GM18861 (cell line): ENCODE results near the gene MYEF2.

Experiments used
- ATAC-seq: cut with Tn5 transposase; IDR thresholded peaks from one replicate; pipeline ENCODE4 v1.9.1; 2021; ENCODE audit not compliant: unreplicated experiment

The MYEF2 gene

DNA sequence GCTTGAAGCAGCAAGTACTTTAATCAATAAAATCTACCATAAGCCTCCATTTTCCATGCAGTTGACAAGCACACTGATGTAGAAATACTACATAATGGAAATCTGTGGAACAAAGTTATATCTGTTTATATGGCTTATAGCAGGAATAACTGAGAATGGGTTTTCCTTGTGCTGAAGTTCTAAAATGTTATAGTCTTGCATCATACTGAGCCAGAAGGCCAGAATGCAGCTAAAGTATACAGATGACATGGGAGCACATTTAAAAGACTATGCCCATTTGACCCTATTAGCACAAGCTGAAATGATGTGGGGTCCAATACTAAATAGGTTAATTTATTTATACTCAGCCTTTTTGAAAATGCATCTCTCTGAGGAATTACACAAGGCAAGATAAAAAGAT lies 32.2 kb downstream of the MYEF2 start:
- no peak for ATAC-seq

DNA sequence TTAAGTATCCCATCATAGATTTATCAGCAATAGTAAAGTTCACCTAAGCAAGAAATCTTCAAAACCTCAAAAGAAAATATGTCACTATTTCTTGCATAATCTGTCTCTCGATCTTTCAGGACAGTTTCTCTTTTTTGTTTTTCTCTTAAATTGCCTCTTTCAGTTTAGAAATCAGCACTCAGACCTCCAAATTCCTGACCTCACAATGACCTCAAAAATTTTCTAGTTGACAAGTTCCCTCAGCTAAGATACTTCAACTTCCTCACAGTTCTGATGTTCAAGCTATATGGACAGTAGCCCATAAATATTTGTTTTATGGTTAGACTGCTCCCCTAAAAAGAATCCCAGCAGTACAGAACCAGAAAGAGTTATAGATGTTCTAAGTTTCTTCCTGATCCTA lies 33.2 kb downstream of the MYEF2 start:
- ATAC-seq, result peak; percentile 48

DNA sequence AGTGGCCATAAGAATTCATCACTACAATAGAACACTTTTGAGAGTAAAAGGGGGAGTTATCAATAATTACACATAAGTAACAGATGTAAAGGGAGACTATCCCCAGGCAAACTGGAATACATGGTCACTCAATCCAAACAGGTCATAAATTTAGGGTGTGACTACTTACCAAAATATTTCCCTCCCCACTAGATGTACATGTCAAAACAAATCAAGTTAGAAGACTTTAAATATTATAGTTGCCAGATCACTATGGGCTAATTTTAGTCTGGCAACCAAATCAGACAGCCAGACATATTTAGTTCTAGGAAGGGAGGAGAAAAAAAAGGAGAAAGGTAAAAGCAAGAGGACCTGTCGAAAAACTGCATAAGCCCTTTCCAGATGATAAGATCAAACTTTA lies 34.2 kb downstream of the MYEF2 start:
- ATAC-seq, result no peak

DNA sequence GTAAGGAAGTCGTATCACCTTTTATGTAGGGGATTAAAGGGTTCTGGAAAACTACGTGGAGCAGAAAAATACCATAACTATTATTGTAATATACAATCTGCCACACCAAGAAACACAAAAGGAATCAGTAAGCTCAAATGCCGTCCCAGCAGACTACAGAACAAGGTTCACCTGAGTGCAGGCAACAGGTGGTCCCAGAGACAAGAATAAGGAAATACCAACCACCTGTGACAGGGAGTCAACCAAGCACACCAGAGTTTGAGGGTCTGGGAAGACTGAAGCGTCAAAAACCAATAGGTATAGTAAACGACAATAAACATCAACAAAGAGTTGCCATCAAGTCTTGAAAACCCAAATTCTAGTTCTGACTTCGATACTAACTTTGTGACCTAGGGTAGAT lies 45.2 kb downstream of the MYEF2 start:
- ATAC-seq, result no peak

DNA sequence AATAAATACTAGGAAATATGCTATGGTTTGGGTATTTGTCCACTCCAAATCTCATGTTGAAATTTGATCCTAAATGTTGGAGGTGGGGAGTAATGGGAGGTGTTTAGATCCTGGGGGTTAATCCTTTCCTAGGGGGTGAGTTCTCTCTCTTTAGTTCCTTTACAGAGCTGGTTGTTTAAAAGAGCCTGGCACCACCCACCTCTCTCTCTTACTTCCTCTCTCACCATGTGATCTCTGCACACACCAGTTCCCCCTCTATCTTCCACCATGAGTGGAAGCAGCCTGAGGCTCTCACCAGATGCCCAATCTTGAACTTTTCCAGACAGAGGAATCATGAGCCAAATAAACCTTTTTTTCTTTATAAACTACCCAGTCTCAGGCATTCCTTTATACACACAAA lies 46.8 kb downstream of the MYEF2 start:
- ATAC-seq, result no peak

DNA sequence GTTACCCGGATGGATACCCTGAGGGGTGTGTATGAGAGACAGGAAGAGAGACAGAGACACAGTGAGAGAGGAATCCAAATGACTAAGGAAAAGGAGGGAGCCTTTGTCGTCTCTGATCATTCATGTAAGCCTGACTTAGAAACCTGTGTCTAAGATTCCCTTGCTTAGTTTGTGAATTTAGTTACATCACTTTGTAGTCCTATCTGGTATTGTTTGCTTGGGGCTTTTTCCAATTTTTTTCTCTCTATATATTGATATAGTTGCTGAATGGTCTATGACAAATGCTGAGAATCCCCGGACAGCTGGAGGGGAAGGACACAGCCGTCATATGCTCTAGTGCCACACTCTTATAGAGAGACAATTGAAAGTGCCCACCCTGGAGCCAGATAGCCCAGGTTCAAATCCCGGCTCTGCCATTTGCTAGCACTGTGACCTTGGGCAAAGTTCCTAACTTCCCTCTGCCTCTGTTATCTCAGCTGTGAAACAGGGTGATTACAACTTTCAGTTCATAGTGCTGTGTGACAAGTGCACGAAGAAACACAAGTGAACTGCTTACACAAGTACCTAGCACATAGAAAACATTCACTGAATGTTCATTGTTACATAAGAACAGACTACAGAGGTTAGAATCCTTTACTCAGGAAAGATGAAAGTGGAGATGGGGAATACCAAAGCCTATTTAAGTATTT lies 51.3 kb downstream of the MYEF2 start:
- no peak for ATAC-seq

DNA sequence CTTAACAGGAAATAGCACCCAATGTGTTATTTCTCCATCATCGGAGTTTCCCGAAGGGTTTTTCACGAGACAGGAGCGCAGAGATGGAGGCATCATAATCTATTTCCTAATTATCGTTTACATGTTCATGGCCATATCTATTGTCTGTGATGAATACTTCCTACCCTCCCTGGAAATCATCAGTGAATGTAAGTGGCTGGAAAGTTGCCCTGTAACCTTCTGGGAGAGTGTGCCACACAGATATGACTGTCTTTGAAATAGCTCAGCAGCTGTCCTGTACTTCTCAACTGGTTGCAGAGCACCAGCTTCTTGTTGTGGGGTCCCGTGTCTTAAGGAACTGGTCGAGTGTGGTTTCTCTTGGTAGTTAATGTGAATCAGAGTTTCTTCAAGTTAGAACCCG lies 56.2 kb downstream of the MYEF2 start:
- no peak for ATAC-seq

DNA sequence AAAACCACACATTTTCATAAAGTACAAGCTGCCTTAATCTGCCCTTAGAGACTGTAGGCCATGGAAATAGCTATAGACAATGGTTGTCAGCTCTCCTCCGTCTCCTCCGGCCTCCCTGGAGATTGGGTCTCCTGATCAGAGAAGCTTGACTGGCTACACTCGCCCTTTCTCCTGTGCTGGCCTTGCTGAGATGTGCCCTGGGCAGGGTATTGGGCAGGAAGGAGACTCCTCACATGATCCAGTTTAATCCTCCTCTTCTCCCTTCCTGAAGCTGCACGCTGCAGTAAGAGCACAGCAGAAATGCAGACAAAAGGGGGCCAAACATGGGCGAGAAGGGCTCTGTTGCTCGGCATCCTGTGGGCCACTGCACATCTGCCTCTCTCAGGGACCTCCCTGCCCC lies 57.4 kb downstream of the MYEF2 start, which contains the start of gene SLC24A5:
Gene SLC24A5 (plus strand): TSS at position 246 of the 400 bp plus-strand sequence. CDS start 55 bp downstream, at position 301.
- ATAC-seq, result no peak

DNA sequence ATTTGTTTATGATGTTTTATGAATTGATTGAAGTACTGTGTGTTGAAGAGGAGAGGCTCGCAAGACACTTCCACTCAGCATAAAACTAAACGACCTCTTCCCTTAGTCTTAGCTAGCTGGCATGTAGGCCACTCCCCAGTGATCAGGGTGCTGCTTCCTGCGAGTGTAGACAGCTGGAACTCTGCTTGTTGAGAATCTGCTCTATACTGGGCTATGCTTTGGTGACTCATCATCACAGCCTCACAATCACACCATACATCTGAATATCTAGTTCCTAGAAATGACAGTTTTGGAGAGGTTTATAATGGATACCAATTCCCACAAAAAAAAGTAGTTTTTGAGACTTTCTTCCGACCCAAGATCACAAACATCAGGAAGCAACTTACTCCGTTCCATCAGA lies 58.8 kb downstream of the MYEF2 start:
- ATAC-seq, result no peak

DNA sequence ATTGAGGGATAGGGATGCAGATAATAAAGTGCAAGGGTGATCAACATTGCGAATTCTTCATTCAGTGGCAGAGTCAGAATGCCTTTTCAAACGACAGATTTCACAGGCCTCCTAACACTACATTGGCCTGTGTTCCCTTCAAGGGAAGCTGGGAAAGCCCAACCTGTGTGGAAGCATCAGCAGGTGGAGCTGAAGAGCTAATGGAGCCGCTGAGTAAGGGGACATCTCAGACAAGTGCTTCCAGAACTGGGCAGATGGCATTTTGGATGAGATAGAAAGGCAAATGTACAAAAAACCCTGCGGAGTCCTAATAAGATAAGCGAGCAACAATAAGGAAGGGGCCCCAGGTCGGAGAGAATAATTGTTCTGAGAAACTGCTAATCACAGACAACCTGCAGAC lies 65.9 kb downstream of the MYEF2 start:
- no peak for ATAC-seq

DNA sequence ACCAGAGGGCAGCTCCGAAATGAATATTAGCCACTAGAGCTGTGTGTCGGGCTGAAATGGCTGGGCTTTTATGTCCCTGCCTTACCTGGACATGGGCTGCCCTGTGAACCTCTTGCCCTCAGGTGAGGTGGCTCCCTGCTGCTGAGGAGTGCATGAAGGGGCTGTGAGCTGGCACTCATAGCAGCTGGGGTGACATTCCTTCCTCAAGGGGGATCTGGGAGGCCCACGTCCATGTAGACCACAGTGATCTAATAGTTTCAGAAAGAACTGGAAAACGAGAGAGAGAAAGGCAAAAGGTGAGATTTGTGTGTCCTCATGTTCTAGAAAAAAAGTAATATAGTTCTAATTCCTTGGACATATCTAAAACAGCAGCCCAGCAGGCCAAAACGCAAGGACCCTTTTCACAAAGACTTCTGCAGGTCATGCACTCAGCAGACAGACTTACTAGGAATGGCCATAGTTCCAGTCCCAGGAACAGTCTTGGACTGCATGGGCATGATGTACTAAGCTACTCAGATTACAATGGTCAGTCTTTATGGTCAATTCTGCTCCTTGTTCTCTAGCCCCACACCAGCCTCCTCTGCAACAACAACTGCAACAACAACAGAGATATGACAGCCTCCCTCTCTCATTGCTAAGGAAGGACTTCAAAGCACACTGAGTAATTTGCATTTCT lies 68.1 kb downstream of the MYEF2 start:
- ATAC-seq, result no peak

DNA sequence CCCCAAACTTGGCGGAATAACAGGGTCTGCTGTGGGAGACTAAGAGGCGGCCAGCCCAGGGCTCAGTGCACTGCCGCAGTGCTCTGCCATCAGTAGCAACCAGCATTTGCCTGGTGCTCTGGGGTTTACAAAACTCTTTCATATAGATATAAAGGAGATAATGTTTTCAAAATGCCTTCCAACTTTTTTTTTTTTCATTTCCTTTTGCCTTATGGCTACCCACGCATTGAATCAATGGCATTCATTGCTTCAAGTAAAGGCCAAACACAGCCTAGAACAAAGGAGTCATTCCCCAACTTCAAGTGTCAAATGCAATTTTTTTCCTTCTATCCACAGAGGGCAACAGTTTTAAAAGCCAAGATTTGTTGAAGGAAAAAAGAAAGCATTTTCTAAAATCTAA lies 68.9 kb downstream of the MYEF2 start:
- ATAC-seq, result no peak

DNA sequence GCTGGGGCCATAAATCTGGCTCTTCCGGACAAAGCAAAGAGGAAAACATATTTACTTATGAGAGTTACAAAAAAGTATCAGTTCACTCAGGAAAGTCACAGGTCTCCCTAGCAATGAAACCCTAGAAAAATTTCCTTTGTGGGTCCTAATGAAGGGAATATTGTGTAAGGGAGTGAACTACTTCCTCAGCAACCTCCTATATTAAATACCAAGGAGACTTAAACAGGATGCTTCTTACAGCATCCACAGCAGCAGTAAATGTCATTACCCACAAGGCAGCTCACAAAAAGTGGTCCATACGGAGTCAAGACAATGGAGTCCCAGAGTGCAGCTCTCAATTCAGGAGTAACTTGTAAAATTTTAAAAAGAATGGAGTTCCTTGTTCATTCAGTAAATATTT lies 72.2 kb downstream of the MYEF2 start:
- ATAC-seq, result no peak

DNA sequence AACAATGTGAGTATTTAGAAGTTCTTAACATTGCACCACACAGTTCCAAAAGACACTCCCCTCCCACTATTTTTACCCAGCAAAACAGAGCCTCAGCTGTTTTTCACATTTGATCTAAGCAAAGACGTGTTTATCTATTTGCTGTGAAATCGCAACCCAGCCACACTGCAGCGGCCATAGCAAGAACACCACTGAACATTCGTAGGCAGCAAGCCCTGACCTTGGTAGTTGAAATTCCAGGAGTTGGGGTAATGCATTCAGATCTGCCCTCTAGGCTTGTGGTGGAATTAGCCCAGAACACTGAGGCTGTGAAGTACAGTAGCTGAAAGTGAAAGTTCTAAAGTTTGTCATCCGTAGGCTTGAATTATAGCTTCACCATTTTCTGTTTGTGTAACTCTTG lies 74.4 kb downstream of the MYEF2 start:
- no peak for ATAC-seq

DNA sequence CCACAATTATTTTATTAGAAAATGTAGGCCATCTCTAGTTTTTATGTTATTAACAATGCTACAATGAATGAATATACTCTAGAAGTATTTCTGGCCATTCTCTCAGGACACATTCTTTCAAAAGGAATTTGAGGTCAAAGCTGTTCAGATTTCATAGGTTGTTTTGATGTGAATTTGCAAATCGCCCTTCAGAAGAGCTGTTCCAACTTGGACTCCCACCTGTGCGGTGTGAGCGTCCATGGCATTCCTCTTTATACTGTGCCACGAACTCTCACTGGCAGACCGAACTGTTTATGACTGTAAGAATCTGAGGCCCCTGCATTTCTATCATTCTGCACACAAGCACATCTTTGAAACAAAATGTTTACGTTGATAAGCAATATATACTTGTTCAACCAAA lies 75.9 kb downstream of the MYEF2 start:
- no peak for ATAC-seq

DNA sequence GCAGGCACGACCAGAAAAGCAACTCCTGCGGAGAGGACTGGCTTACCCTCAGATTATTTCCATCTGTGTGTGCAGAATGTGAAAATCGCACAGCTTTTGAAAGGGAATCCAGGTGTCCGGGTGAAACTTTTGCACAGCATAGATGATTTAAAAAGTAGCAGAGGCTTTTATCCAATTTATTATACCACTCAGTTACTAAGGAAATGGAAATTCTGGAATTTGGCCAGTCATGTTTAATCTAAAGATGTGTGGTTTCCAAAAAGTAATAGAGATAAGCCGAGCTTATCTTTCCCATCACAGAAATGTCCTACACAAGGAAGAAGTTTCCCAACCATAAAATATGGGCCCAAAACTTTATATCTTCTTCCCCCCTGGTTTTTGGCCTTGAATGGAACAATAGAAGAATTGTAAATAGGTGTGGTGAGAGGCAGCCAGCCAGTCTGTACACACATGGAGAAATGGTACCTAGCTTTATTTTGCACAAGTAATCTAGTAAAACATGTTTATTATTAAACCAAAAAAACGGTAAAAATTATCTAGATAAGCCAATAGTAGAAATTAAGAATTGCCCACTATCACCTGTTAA lies 76.6 kb downstream of the MYEF2 start:
- no peak for ATAC-seq

DNA sequence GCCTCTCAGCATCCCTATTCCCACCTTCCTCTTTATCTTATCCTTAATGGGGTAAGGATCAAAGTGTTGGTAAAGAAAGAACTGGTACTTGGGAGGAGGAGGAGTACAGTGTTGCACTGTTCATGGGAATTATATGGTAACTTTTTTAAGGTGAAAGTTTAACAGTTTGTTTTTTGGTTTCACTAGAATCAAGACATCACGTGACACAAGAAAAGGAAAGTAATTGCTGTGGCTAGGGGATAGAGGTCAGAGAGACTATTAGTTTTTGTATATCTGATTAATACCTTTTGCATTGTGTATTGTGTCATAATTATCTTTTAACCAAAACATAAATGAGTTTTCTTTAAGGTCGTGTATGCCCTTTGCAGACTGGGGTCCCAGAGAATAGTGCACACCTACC lies 80.8 kb downstream of the MYEF2 start:
- ATAC-seq, result no peak

DNA sequence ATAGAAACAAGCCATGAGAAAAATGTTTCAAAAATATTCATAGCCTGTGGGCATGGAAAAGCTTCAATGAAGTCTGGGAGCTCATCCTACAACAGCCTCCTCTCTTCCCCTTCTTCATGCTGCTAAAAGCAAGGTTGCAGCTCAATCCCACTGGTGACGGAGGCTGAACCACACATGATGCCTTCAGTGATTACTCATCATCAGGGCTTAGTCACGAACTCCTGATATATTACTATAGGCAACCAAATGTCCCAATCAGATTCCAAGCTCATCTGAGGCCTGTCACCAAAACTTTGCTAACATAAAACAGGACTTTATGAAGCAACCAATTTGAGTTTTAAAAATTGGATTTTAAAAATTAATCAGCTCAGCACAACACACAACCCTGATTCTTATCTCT lies 81.3 kb downstream of the MYEF2 start:
- no peak for ATAC-seq

DNA sequence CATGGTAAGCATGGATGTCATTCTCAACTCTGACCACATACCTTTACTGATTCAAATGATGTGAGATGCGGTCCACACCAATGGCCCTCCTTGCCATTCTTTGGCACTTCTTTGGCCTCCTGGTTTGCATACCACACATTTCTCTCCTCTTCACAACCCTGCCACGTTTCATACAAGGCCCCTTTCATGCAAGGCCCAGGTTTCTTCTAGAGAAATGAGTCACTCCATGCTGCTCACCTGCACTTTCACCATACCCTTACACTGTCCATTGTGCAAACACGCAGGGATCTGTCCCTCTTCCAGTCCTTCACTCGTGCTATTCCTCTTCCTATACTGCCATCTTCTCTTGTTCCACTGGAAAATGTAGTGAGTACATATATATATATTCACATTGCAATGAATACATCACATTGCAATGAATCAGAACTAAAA lies 81.7 kb downstream of the MYEF2 start:
- ATAC-seq, result peak; percentile 46

DNA sequence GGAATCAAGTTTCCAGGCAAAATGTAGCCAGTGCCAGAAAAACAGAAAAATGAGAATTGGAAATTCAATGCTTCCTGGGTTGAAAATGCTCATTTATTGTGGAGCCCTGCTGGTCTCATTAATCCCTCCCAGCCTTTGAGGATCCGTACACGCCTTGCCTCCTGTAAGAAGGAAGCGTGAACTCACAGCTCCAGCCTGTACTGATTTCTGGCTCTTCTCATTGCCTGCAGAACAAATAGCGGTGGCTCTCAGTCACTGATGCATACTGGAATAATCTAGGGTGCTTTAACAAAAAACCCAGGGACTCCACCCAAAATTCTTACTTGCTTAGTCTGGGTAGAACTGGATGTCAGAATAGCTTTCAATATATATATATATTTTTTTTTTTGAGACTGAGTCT lies 86.6 kb downstream of the MYEF2 start:
- no peak for ATAC-seq

DNA sequence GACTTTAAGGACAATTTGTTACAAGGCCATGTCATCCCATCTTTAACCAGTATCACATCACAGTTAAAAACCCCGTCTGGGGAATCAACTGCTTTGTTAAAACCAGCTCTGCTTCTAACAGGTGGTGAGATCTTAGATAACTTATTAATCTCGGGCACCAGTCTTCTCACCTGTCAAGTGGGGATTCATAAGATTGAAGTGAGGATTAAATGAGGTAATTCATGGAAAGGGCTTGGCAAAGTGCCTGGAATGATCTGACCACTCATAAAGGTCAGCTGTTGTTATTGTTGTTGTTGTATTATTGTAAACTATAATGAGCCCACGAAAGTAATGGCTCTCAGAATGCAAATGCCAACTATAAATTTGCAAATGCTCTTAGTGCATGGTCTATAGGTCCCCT lies 87.4 kb downstream of the MYEF2 start:
- no peak for ATAC-seq

DNA sequence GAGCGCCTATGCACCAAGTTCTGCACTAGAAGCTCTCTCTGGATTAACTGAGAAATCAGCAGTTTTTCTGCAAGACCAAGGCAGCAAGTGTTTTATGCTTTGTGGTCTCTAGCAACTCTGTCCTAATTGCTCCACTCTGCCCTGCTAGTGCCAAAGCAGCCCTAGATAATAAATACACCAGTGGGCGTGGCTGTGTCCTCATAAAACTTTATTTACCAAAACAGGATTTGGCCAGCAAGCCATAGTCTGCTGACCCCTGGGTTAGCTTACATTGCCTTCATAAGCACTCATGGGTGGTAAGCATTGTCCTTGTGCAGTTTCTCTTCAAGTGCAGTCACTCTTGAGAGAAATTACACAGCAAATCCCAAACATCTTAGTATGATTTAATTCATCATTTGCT lies 88.0 kb downstream of the MYEF2 start:
- no peak for ATAC-seq
